Measurements from ENCODE around the gene HOXA10.

DNA sequence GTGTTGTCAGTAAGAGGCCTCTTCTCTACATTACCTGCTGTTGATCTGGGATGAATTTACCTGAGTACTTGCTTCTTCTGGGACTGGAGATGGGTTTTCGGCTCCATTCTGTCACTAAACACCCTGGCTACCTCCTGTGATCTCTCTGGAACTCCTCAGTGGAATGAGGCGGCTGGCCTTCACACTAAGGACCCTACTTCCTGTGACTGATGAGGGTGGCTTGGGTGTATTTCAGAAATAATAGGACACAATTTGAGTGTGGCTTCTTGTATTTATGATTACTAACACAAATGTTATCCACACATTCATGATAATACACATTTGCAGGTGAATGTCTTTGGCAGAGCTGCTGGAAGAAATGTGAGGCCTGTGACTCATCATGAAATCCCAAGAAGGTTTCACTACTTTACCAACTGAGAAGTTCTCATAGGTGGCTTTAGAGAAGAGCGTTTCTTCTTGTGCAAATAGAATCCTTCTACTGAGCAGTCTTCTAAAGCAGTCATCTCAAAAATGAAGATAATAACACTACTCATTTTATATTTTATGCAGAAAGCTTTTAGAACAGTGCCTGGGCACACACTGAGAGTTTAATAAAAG lies 47.2 kb upstream of the HOXA10 start:
- no peak for TF ChIP-seq POLR2A (IDR thresholded peaks at IDR 0.05; ENCODE audit: low read depth, low read length)
- no peak for TF ChIP-seq POLR2AphosphoS5 (IDR thresholded peaks at IDR 0.05; ENCODE audit: low read depth, low read length)
- TF ChIP-seq TAF1 (IDR thresholded peaks at IDR 0.05; ENCODE audit: borderline replicate concordance, low read depth, low read length): no peak

All from GM12892 (cell line).